Liver (tissue), 3 donors: ENCODE data around the gene FAM171A1.

Source experiments
- CTCF ChIP-seq: fragments of 150-350 bp; IDR thresholded peaks from 2 replicates; pipeline ENCODE4 v1.5.1; 2017; ENCODE audit warnings: improper control_type of control experiment, low read depth, low read length; ENCODE audit not compliant: missing input control
- HNF4G ChIP-seq: IDR thresholded peaks from 2 replicates; pipeline ENCODE4 v1.6.1; 2016; ENCODE audit warnings: antibody characterized with exemption
- RAD21 ChIP-seq, 2 donors: IDR thresholded peaks; 2 replicates each; pipeline ENCODE4 v1.6.1; 2016; ENCODE audit warnings: antibody characterized with exemption in 2 of 2, mild to moderate bottlenecking in 2 of 2
- REST ChIP-seq: IDR thresholded peaks from 2 replicates; pipeline ENCODE4 v1.6.1; 2016; ENCODE audit warnings: antibody characterized with exemption, mild to moderate bottlenecking
- SP1 ChIP-seq: IDR thresholded peaks from 2 replicates; pipeline ENCODE4 v1.6.1; 2018; ENCODE audit warnings: antibody characterized with exemption, mild to moderate bottlenecking
- TAF1 ChIP-seq: conservative IDR thresholded peaks from 2 replicates; pipeline ENCODE4 v1.6.1; 2016; ENCODE audit warnings: antibody characterized with exemption, mild to moderate bottlenecking
- TF ChIP-seq, protein P1 (sequence below): IDR thresholded peaks from 2 replicates; pipeline ENCODE4 v1.6.1; 2016; ENCODE audit warnings: antibody characterized with exemption
- donor health status: healthy.
- donor health status: healthy.

DNA sequence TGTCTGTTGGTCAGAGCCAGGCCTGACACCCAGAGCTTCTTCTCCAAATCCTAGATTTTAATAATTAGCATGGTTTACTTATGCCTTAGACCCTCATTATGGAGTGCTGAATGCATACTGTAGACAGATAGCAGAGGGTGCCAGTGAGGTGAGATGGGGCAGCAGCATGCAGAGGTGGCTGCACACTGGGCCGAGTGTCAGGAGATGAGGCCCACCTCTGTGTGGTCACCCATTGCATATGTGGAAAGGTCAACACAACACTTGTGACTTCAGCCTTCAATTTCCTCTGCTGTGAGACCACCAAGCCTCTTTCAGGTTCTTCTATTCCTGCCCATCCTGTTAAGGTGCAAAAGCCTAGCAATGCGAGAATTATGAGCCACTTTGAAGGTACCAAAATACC lies 162.9 kb downstream of the FAM171A1 start:
- no peak for TF ChIP-seq CTCF
- no peak for TF ChIP-seq TAF1
- no peak for TF ChIP-seq RAD21 (IDR thresholded peaks at IDR 0.05)
- no peak for TF ChIP-seq SP1
- TF ChIP-seq, protein P1, sequence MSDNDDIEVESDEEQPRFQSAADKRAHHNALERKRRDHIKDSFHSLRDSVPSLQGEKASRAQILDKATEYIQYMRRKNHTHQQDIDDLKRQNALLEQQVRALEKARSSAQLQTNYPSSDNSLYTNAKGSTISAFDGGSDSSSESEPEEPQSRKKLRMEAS: no peak
- TF ChIP-seq REST: no peak
- TF ChIP-seq HNF4G: no peak
